Thyroid gland (tissue), 4 donors: ENCODE measurements around the gene SLCO3A1.

Source experiments
- CTCF ChIP-seq, 6 experiments: fragments of 200-600 bp in 3 of 6; fragments of 450-650 bp in 3 of 6; sonication (generic) in 3 of 6; IDR thresholded peaks; one replicate each; pipeline ENCODE4 v1.5.1; 2016 to 2019; ENCODE audit warnings: antibody characterized with exemption in 6 of 6, mild to moderate bottlenecking in 2 of 6, inconsistent platforms in 1 of 6, moderate library complexity in 1 of 6
- POLR2A ChIP-seq, 2 donors: fragments of 450-650 bp; IDR thresholded peaks; one replicate each; pipeline ENCODE4 v1.6.1; 2017; ENCODE audit warnings: antibody characterized with exemption in 2 of 2, mild to moderate bottlenecking in 2 of 2, moderate library complexity in 1 of 2

- TF ChIP-seq POLR2A (IDR thresholded peaks at IDR 0.05), result no peak
- TF ChIP-seq CTCF (IDR thresholded peaks at IDR 0.05), result no peak
Observed at GRCh38 chr15:91929509-91929908, 76.0 kb downstream of the SLCO3A1 start.
